ENCODE data around the gene FARP1.

FARP1 gene

GRCh38 chr13:98427331-98427995 is 284.6 kb downstream of the FARP1 start:
- TF ChIP-seq CTCF (IDR thresholded peaks at IDR 0.05; ENCODE audit: low read depth, low read length), result no peak
- DNase-seq (ENCODE audit: low read depth in 2 of 2), result no peak

GRCh38 chr13:98428256-98428966 is 285.5 kb downstream of the FARP1 start:
- no peak for TF ChIP-seq CTCF (IDR thresholded peaks at IDR 0.05; ENCODE audit: low read depth, low read length)
- no peak overlapping the region for H3K4me3 ChIP-seq (replicated peaks in 1 of 2; ENCODE audit: low read depth in 2 of 2, low read length in 2 of 2)
- no peak for DNase-seq (ENCODE audit: low read depth in 2 of 2)

More at GRCh38 chr13:98427331-98427995, 284.6 kb downstream of the FARP1 start:
- H3K4me3 ChIP-seq (replicated peaks in 1 of 2; ENCODE audit: low read depth in 2 of 2, low read length in 2 of 2), result no peak overlapping the region

GRCh38 chr13:98429081-98429480 is 286.2 kb downstream of the FARP1 start:
- DNase-seq (ENCODE audit: low read depth in 2 of 2), result no peak
- no peak for TF ChIP-seq CTCF (IDR thresholded peaks at IDR 0.05; ENCODE audit: low read depth, low read length)

GRCh38 chr13:98429531-98429930 is 286.6 kb downstream of the FARP1 start:
- H3K4me3 ChIP-seq (replicated peaks in 1 of 2; ENCODE audit: low read depth in 2 of 2, low read length in 2 of 2), result no peak overlapping the region
- TF ChIP-seq CTCF (IDR thresholded peaks at IDR 0.05; ENCODE audit: low read depth, low read length), result no peak
- no peak for DNase-seq (ENCODE audit: low read depth in 2 of 2)

More at GRCh38 chr13:98429081-98429480, 286.2 kb downstream of the FARP1 start:
- H3K4me3 ChIP-seq (replicated peaks in 1 of 2; ENCODE audit: low read depth in 2 of 2, low read length in 2 of 2), result no peak overlapping the region

GRCh38 chr13:98429977-98430736 is 287.3 kb downstream of the FARP1 start:
- TF ChIP-seq CTCF (IDR thresholded peaks at IDR 0.05; ENCODE audit: low read depth, low read length), result no peak
- DNase-seq (ENCODE audit: low read depth in 2 of 2), result no peak
- no peak overlapping the region for H3K4me3 ChIP-seq (replicated peaks in 1 of 2; ENCODE audit: low read depth in 2 of 2, low read length in 2 of 2)

GRCh38 chr13:98432638-98433037 is 289.7 kb downstream of the FARP1 start:
- no peak for DNase-seq (ENCODE audit: low read depth in 2 of 2)
- H3K4me3 ChIP-seq (replicated peaks in 1 of 2; ENCODE audit: low read depth in 2 of 2, low read length in 2 of 2), result no peak overlapping the region
- no peak for TF ChIP-seq CTCF (IDR thresholded peaks at IDR 0.05; ENCODE audit: low read depth, low read length)
